BE2C (cell line): ENCODE data around the gene AKT2.

Source experiments
- DNase-seq: peaks from one replicate; pipeline ENCODE4 v3.0.0-alpha.2; 2020
- H3K27me3 ChIP-seq: fragments of 250-450 bp; sonication (Bioruptor Pico); 2 replicates; pipeline ENCODE4 v1.5.1; 2020; ENCODE audit warnings: mild to moderate bottlenecking
- H3K36me3 ChIP-seq: fragments of 250-450 bp; sonication (Bioruptor Pico); 2 replicates; pipeline ENCODE4 v1.5.1; 2020; ENCODE audit warnings: mild to moderate bottlenecking
- H3K4me1 ChIP-seq: fragments of 250-450 bp; sonication (Bioruptor Pico); 2 replicates; pipeline ENCODE4 v1.5.1; 2020
- H3K4me3 ChIP-seq: 2 replicates; pipeline ENCODE4 v1.5.1; 2011; ENCODE audit warnings: low read depth, low read length
- H3K9me3 ChIP-seq: fragments of 250-450 bp; sonication (Bioruptor Pico); 2 replicates; pipeline ENCODE4 v1.5.1; 2020
- TF ChIP-seq, protein P1 (sequence below): IDR thresholded peaks from 2 replicates; pipeline ENCODE4 v1.5.1; 2012; ENCODE audit warnings: mild to moderate bottlenecking, low read depth, low read length

Gene AKT2

DNA sequence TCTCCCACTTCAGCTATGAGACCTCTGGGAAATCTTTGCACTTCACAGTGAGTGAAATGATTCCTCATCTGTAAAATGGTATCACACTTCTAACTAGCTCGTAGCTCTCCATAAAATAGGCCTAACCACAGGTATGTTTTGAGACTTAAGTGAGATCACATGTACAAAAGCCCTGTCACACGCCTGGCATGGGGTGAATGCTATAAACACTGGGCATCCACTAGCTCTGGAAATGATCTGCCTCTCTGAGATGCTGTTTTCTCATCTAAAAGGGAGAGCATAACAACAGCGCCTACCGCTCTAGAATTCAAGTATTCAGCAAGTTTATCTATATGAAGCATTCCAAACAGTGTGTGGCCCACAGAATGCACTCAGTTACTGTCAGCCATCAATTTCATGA, 2.2 kb downstream of the AKT2 start:
- H3K36me3 ChIP-seq = no peaks in the 10 kb centered on the region; the same call in none of the 2 replicates
- DNase-seq = no peak
- TF ChIP-seq, protein P1, sequence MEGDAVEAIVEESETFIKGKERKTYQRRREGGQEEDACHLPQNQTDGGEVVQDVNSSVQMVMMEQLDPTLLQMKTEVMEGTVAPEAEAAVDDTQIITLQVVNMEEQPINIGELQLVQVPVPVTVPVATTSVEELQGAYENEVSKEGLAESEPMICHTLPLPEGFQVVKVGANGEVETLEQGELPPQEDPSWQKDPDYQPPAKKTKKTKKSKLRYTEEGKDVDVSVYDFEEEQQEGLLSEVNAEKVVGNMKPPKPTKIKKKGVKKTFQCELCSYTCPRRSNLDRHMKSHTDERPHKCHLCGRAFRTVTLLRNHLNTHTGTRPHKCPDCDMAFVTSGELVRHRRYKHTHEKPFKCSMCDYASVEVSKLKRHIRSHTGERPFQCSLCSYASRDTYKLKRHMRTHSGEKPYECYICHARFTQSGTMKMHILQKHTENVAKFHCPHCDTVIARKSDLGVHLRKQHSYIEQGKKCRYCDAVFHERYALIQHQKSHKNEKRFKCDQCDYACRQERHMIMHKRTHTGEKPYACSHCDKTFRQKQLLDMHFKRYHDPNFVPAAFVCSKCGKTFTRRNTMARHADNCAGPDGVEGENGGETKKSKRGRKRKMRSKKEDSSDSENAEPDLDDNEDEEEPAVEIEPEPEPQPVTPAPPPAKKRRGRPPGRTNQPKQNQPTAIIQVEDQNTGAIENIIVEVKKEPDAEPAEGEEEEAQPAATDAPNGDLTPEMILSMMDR = no peak
- peaks cover 3% of the 10 kb centered on the region; the same call in 1 of the 2 replicates for H3K4me1 ChIP-seq
- H3K9me3 ChIP-seq = no peaks in the 10 kb centered on the region
- no peaks in the 10 kb centered on the region for H3K27me3 ChIP-seq
- no peak overlapping the region for H3K4me3 ChIP-seq

DNA sequence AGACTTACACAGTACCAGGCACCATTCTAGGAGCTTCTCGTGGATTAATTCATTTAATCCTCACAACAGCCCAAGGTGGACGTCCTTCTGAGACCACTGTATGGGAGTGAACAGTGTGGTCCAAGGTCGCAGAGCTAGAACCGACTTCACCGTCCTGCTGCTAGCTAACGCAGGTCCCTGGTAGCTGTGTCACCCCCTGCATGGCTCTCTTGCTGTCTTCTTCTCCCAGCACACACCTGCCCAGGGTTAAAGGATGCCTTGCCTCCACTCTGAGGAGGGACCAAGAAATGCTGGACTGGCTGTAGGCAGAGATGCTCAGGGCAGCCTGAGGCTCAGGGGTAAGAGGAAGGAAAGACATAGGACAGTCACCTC, 3.0 kb downstream of the AKT2 start:
- no peak for DNase-seq
- Histone ChIP-seq H3K27me3 (no peaks in the 10 kb centered on the region), H3K36me3 (no peaks in the 10 kb centered on the region; the same call in none of the 2 replicates), H3K4me1 (peaks cover 5% of the 10 kb centered on the region), H3K4me3 (no peak overlapping the region), H3K9me3 (no peaks in the 10 kb centered on the region)
- TF ChIP-seq, protein P1 = no peak

DNA sequence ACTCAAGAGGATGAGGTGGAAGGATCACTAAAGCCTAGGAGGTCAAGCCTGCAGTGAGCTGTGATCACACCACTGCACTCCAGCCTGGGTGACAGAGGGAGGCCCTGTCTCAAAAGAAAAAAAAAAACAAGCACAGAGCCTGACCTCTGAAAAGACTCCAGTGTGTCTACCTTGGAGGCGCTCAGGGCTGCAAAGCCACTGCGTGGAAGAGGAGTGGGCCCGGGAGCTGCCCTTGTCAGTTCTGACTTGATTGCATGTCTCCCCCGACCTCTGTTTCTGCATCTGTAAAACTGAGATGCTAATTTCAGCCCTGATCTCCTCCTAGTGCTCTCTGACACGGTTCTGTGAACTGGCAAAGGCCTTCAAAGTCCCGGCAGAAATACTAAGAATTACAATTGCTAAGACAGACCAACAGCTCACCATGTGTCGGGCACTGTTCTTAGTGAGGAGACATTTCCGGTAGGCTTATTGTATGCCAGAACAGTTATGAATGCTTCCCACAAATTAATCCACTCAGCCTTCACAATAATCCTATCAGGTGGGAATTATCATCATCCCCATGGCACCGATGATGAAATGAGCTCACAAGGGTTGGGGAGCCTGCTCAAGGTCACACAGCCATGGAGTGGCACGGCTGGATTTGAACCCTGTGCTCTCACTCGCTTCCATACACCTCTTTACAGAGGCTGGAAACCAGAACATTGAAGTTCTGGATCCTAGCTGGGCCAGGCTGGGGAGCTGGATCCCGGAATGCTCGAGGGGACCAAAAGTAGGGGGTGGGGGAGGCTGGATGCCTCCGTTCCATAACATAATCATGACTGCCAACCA, 3.5 kb downstream of the AKT2 start:
- peaks cover 5% of the 10 kb centered on the region for H3K4me1 ChIP-seq
- H3K4me3 ChIP-seq = no peak overlapping the region
- no peak for DNase-seq
- H3K9me3 ChIP-seq = no peaks in the 10 kb centered on the region
- no peaks in the 10 kb centered on the region for H3K27me3 ChIP-seq
- peaks cover 4% of the 10 kb centered on the region for H3K36me3 ChIP-seq
- TF ChIP-seq, protein P1 = no peak

DNA sequence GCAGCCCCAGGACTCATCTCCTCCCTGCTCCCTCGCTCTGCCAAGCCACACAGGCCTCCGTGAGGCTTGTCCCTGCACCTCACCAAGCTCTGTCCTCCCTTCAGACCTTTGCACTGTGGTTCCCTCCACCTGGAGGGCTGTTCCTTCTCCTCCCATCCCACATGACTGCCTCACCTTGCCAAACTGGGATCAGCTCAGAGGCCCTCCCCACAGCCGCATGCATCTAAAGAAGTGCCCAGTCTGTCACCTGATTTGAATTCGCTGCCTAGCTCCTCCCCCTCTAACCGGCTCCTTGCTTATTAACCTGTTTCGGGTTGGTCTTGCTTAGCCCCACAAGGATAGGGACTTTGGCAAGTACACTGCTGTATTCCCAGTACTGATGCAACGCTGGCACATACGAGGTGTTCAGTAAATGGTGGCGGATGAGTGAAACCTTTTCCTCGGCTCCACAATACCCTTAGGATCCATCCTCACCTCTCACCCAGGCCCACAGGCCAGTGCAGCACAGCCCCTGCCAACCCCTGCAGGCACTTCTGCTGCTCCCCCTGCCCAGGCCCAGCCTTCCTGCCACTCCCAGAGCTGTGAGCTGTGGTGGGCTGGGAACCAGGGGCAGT, 4.4 kb downstream of the AKT2 start:
- Histone ChIP-seq H3K4me3 (no peak overlapping the region), H3K9me3 (no peaks in the 10 kb centered on the region), H3K36me3 (peaks cover 4% of the 10 kb centered on the region), H3K4me1 (peaks cover 4% of the 10 kb centered on the region), H3K27me3 (no peaks in the 10 kb centered on the region)
- DNase-seq = no peak
- TF ChIP-seq, protein P1 = no peak

DNA sequence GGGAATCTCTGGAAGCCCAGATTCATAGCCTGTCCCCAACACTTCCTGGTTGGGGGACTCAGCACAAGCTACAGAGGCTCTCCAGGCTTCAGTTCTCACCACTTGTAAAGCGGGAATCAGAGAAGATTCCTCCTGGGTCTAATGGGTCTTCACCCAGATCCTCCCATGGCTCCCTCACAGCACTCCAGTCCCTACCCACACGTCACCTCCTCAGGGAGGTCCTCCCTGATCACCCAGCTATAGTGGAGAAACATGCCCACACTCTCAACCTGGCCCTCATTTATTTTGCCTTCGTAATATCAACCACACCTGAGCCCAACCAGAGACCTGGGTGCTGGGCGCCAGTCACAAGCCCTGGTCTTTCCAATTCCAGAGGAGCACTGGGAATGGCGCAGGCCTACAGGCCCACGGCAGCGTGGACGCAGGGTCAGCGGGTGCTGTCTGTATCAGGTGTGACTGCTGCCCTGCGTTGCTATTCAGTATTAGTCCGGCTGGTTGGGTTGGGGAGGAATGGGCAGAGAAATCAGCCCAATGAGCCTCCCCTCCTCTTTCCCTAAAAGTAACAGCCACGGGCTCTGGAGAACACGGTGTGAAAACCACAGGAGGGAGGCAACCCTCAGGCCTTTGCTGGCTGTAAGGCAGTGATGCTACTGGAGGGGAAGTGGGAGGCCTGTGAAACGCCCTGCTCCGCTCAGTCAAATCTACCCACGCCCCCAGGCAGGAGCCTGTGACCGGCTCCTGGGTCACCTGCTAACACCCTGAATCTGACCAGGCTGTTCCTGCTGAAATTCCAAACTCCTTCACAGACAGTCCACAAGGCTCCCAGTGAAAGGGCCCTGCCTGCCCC, 5.2 kb downstream of the AKT2 start:
- H3K9me3 ChIP-seq = no peaks in the 10 kb centered on the region
- no peak overlapping the region for H3K4me3 ChIP-seq
- H3K36me3 ChIP-seq = peaks cover 4% of the 10 kb centered on the region
- peaks cover 2% of the 10 kb centered on the region; the same call in 1 of the 2 replicates for H3K4me1 ChIP-seq
- no peaks in the 10 kb centered on the region for H3K27me3 ChIP-seq
- TF ChIP-seq, protein P1 = no peak
- DNase-seq = no peak
